ENCODE data around the gene HJURP.
A peak's percentile ranks its signal among the peaks of the same experiment; 100 is the strongest.

Gene HJURP

DNA sequence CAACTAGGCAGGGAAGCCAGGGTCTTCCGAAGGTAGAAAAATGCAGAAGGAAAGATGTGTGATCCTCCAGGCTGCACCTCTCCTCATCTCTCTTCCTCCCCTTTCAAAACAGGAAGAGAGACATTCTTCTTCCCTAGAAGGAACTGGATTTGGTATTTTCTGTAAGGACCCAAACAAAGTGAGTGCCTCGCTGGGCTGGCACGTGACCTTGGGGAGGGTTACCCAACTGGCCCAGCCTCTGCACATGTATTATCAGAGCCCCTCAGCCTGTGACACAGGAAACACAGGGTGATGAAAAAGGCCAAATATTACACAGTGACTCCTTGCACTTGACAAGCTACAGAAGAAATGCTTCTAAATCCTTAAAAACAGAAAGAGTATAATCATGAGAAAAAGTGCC is 2.3 kb downstream of the HJURP start:
- TF ChIP-seq REST (IDR thresholded peaks at IDR 0.05; ENCODE audit: insufficient replicate concordance, low read depth) = no peak
- TF ChIP-seq, protein P1, sequence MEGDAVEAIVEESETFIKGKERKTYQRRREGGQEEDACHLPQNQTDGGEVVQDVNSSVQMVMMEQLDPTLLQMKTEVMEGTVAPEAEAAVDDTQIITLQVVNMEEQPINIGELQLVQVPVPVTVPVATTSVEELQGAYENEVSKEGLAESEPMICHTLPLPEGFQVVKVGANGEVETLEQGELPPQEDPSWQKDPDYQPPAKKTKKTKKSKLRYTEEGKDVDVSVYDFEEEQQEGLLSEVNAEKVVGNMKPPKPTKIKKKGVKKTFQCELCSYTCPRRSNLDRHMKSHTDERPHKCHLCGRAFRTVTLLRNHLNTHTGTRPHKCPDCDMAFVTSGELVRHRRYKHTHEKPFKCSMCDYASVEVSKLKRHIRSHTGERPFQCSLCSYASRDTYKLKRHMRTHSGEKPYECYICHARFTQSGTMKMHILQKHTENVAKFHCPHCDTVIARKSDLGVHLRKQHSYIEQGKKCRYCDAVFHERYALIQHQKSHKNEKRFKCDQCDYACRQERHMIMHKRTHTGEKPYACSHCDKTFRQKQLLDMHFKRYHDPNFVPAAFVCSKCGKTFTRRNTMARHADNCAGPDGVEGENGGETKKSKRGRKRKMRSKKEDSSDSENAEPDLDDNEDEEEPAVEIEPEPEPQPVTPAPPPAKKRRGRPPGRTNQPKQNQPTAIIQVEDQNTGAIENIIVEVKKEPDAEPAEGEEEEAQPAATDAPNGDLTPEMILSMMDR (IDR thresholded peaks at IDR 0.05; ENCODE audit: insufficient read depth, low read length) = no peak
- TF ChIP-seq SPI1 (IDR thresholded peaks at IDR 0.05; ENCODE audit: borderline replicate concordance, low read depth) = peak; percentile 87
- TF ChIP-seq GABPA (IDR thresholded peaks at IDR 0.05; ENCODE audit: low read depth) = no peak
- no peak for TF ChIP-seq POLR2AphosphoS5 (IDR thresholded peaks at IDR 0.05; ENCODE audit: low read depth)
- peak; percentile 53 to 90 for DNase-seq (ENCODE audit: low read depth in 1 of 2, low spot score in 1 of 2)
- Histone ChIP-seq H3K4me3 (replicated peaks; ENCODE audit: insufficient read depth, low read length) (peak overlapping the region; percentile 96), H3K27me3 (ENCODE audit: insufficient read depth, poor library complexity, severe bottlenecking) (no peaks in the 10 kb centered on the region), H3K27ac (replicated peaks) (peak overlapping the region; percentile 94)

DNA sequence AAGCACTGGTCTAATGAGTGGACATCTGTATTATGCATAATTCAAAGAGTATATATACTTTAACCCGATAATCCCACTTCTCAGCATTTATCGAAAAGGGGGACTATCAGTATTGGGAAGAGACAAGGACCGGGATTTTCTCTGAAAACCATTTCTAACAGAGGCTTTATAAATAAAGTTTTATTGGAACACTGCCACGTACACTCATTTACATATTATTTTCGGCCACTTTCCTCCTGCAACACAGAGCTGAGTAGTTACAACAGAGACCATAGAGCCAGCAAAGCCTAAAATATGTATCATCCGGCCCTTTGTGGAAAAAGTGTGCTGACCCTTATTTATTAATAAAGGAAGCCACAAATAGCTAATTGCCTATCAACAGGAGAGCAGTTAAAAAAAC is 3.2 kb downstream of the HJURP start:
- no peak for DNase-seq (ENCODE audit: low read depth in 1 of 2, low spot score in 1 of 2)
- TF ChIP-seq, protein P1 (IDR thresholded peaks at IDR 0.05; ENCODE audit: insufficient read depth, low read length) = no peak
- no peak for TF ChIP-seq GABPA (IDR thresholded peaks at IDR 0.05; ENCODE audit: low read depth)
- TF ChIP-seq POLR2AphosphoS5 (IDR thresholded peaks at IDR 0.05; ENCODE audit: low read depth) = no peak
- TF ChIP-seq REST (IDR thresholded peaks at IDR 0.05; ENCODE audit: insufficient replicate concordance, low read depth) = no peak
- no peak for TF ChIP-seq SPI1 (IDR thresholded peaks at IDR 0.05; ENCODE audit: borderline replicate concordance, low read depth)
- H3K4me3 ChIP-seq (replicated peaks; ENCODE audit: insufficient read depth, low read length) = no peak overlapping the region

GRCh38 chr2:233850745-233851144 is 3.6 kb downstream of the HJURP start:
- no peak for DNase-seq (ENCODE audit: low read depth in 1 of 2, low spot score in 1 of 2)
- no peak overlapping the region for H3K4me3 ChIP-seq (replicated peaks; ENCODE audit: insufficient read depth, low read length)
- no peak overlapping the region for H3K27ac ChIP-seq (replicated peaks)
- H3K27me3 ChIP-seq (ENCODE audit: insufficient read depth, poor library complexity, severe bottlenecking) = no peaks in the 10 kb centered on the region
- TF ChIP-seq, protein P1 (IDR thresholded peaks at IDR 0.05; ENCODE audit: insufficient read depth, low read length) = no peak
- TF ChIP-seq SPI1 (IDR thresholded peaks at IDR 0.05; ENCODE audit: borderline replicate concordance, low read depth) (no peak), GABPA (IDR thresholded peaks at IDR 0.05; ENCODE audit: low read depth) (no peak), REST (IDR thresholded peaks at IDR 0.05; ENCODE audit: insufficient replicate concordance, low read depth) (no peak), POLR2AphosphoS5 (IDR thresholded peaks at IDR 0.05; ENCODE audit: low read depth) (no peak)

More for the DNA sequence above, 3.2 kb downstream of the HJURP start:
- Histone ChIP-seq H3K27me3 (ENCODE audit: insufficient read depth, poor library complexity, severe bottlenecking) (no peaks in the 10 kb centered on the region), H3K27ac (replicated peaks) (no peak overlapping the region)
